Hair follicular keratinocyte (primary cell): ENCODE data around the gene VEPH1. TPM values are rescaled to one million over a fixed set of nuclear protein-coding genes. Genes with fewer than 3 reads are reported as not detected.

ENCODE experiments used
- total RNA-seq: library from RNA; depleted of rRNA; stranded (reverse); fragments of >200 nt; gene quantifications from 2 replicates; pipeline ENCODE4 v1.2.3, GENCODE V29; 2015

Gene VEPH1
- 0.08 and 0.34 TPM in 2 replicates for total RNA-seq

GRCh38 chr3:157502916-157503595, at the start of gene VEPH1:
Gene VEPH1, minus strand, starts transcription at chr3:157503416. Its CDS starts 8,067 bp downstream, at chr3:157495349.

GRCh38 chr3:157436583-157437291, 66.5 kb downstream of the VEPH1 start, which contains the start of gene PTX3:
Gene PTX3, plus strand, starts transcription at chr3:157436850. Its CDS starts 84 bp downstream, at chr3:157436934.

Other genes starting within 250 kb of the VEPH1 start
- 0.23 and 2.7 TPM in 2 replicates for gene PTX3, start 66.6 kb downstream of the VEPH1 start, total RNA-seq